Hepatocyte (in vitro differentiated cells): ENCODE data around the gene FRAS1.

Source experiments
- EZH2 ChIP-seq: fragments of 200-600 bp; sonication (generic); IDR thresholded peaks from 2 replicates; pipeline ENCODE4 v1.6.1; 2016; ENCODE audit warnings: antibody characterized with exemption, mild to moderate bottlenecking, borderline replicate concordance
- EZH2phosphoT487 ChIP-seq: fragments of 200-600 bp; sonication (generic); IDR thresholded peaks from one replicate; pipeline ENCODE4 v1.6.1; 2018; ENCODE audit warnings: antibody characterized with exemption, mild to moderate bottlenecking, low read depth, moderate library complexity; ENCODE audit not compliant: unreplicated experiment, severe bottlenecking
- TF ChIP-seq, protein P1 (sequence below): fragments of 200-600 bp; sonication (generic); IDR thresholded peaks from 2 replicates; pipeline ENCODE4 v1.5.1; 2016; ENCODE audit warnings: antibody characterized with exemption, mild to moderate bottlenecking; ENCODE audit not compliant: poor library complexity

DNA sequence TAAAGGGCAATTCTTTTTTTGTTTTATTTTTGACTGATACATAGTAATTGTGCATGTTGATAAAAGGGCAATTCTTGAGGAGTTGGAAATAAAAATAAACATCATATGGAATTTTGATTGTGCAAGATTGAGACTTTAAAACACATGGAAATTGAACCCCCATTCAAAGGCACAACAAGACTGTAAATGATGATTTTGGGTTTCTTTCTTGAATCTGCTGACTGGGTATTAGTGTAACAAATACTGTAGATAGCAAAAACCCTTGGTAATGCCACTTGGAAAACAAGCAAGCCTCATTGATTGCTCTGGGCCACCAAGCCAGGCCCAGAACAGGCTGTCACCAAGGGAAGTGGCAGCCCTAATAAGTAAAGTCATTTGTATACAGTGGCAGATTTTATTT is 421.4 kb downstream of the FRAS1 start:
- TF ChIP-seq, protein P1, sequence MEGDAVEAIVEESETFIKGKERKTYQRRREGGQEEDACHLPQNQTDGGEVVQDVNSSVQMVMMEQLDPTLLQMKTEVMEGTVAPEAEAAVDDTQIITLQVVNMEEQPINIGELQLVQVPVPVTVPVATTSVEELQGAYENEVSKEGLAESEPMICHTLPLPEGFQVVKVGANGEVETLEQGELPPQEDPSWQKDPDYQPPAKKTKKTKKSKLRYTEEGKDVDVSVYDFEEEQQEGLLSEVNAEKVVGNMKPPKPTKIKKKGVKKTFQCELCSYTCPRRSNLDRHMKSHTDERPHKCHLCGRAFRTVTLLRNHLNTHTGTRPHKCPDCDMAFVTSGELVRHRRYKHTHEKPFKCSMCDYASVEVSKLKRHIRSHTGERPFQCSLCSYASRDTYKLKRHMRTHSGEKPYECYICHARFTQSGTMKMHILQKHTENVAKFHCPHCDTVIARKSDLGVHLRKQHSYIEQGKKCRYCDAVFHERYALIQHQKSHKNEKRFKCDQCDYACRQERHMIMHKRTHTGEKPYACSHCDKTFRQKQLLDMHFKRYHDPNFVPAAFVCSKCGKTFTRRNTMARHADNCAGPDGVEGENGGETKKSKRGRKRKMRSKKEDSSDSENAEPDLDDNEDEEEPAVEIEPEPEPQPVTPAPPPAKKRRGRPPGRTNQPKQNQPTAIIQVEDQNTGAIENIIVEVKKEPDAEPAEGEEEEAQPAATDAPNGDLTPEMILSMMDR, result no peak
- TF ChIP-seq EZH2 (no peak), EZH2phosphoT487 (no peak)
